Left ventricle myocardium inferior (tissue), 1 donor: ENCODE measurements around the gene DCLK2. TPM values are rescaled to one million over a fixed set of nuclear protein-coding genes. Genes with fewer than 3 reads are reported as not detected.

ENCODE experiments used
- DNase-seq: peaks from one replicate; pipeline ENCODE4 v3.0.0-alpha.2; 2020
- H3K27ac ChIP-seq: fragments of 200-600 bp; replicated peaks from 2 replicates; pipeline ENCODE4 v1.8.0; 2021
- H3K27me3 ChIP-seq: fragments of 200-600 bp; 2 replicates; pipeline ENCODE4 v1.8.0; 2021; ENCODE audit warnings: low read depth
- H3K36me3 ChIP-seq: fragments of 200-600 bp; 2 replicates; pipeline ENCODE4 v1.8.0; 2021
- H3K4me1 ChIP-seq: fragments of 200-600 bp; 2 replicates; pipeline ENCODE4 v1.8.0; 2021
- H3K4me3 ChIP-seq: fragments of 200-600 bp; 2 replicates; pipeline ENCODE4 v1.8.0; 2021; ENCODE audit warnings: mild to moderate bottlenecking, moderate library complexity
- H3K9me3 ChIP-seq: fragments of 200-600 bp; replicated peaks from 2 replicates; pipeline ENCODE4 v1.8.0; 2021
- intact Hi-C: fragments of 100-400 bp; cut with micrococcal nuclease; formaldehyde crosslinking; loops from one replicate; pipeline ENCODE4 v1.11.0; 2022
- total RNA-seq: library from RNA; stranded (reverse); fragmentation: NEBNext Ultra II Directional; extraction: Animal tissue kit (Norgen Biotek cat#: 25700); gene quantifications from one replicate; pipeline ENCODE4 v1.2.1, GENCODE V29; 2021
- TF ChIP-seq, protein P1 (sequence below): fragments of 200-600 bp; IDR thresholded peaks from 2 replicates; pipeline ENCODE4 v1.8.0; 2021; ENCODE audit warnings: antibody characterized with exemption, mild to moderate bottlenecking, borderline replicate concordance
- donor health status: DM: no; HTN: yes; CAD: no; lungs with severe emphysema.

Gene DCLK2
- total RNA-seq, 1 donor from 2014 or later = 21.9 TPM

DNA sequence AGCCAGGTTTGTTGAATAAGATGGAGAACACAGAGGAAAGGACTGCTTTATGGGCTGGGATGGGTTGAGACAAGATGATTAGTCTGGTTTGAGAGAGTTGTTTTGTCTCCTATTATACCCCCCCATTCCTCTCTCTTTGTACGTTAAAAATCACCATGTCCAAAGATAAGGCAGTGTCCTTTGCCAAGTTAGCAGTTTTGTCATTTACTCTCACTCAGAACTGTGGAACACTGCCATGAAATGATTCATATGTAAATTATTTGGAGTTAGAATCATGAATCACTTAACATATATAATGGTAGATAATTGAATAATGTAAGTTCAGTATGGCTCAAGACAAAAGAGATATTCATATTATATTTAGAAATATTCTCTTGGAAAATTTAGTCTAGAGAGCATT, 151.3 kb downstream of the DCLK2 start:
- no peak overlapping the region for H3K27ac ChIP-seq
- H3K27me3 ChIP-seq = no peaks in the 10 kb centered on the region
- no peaks in the 10 kb centered on the region for H3K9me3 ChIP-seq
- peaks cover 19% of the 10 kb centered on the region for H3K36me3 ChIP-seq
- no peak for DNase-seq
- H3K4me1 ChIP-seq = peaks cover 60% of the 10 kb centered on the region
- H3K4me3 ChIP-seq = no peak overlapping the region
- TF ChIP-seq, protein P1, sequence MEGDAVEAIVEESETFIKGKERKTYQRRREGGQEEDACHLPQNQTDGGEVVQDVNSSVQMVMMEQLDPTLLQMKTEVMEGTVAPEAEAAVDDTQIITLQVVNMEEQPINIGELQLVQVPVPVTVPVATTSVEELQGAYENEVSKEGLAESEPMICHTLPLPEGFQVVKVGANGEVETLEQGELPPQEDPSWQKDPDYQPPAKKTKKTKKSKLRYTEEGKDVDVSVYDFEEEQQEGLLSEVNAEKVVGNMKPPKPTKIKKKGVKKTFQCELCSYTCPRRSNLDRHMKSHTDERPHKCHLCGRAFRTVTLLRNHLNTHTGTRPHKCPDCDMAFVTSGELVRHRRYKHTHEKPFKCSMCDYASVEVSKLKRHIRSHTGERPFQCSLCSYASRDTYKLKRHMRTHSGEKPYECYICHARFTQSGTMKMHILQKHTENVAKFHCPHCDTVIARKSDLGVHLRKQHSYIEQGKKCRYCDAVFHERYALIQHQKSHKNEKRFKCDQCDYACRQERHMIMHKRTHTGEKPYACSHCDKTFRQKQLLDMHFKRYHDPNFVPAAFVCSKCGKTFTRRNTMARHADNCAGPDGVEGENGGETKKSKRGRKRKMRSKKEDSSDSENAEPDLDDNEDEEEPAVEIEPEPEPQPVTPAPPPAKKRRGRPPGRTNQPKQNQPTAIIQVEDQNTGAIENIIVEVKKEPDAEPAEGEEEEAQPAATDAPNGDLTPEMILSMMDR = no peak
- intact Hi-C loops = no loop called here

DNA sequence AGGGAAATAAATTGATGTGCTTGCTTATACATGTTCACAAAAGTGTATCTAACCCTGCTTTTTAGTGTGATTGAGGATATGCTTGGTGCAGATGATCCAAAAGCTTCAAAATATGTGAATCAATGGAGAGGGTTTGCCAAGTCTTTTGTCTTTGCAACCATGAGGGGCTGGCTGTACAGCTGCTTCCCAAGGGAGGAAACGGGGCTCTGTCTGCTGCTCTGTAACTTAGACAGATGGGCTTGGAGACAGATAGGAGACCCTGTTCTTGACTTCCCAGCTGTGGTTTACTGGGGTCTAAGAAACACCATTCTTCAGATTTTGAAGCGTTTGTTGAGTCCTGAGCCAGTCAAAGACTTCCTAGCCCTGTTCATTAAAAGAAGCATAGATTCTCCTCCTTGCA, 152.3 kb downstream of the DCLK2 start:
- TF ChIP-seq, protein P1 = no peak
- DNase-seq = no peak
- H3K9me3 ChIP-seq = no peaks in the 10 kb centered on the region
- H3K4me3 ChIP-seq = no peak overlapping the region
- H3K4me1 ChIP-seq = peaks cover 52% of the 10 kb centered on the region
- peaks cover 25% of the 10 kb centered on the region for H3K36me3 ChIP-seq
- H3K27me3 ChIP-seq = no peaks in the 10 kb centered on the region
- H3K27ac ChIP-seq = no peak overlapping the region
- intact Hi-C loops = no loop called here

DNA sequence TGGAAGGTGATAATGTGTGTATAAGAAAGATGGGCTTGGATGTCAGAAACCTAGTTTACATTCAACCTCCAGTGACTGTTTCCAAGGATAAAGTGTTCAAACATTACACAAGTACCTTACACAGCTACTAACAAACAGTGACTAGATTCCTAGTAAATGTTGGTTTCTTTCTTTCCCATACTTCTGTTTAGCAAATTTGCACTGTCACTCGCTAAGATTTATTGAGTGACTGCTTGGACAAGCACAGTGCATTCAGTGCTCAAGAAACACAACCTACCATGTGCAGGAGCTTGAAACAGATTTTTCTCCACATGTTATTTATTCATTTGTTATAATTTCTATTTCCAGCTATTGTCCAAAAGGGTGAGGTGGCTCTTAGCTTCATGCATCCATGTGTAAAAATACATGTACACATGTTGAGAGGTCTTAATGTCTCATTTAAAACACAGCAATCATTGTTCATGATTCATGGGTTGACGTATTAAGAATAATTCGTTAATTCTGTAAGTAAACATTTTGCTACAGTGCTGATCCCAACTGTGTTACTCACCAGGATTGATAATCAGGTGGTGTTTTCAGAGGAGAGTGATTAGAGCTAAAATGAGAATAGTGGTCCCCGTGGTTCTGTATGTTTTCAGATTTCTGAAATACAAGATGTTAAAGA, 153.0 kb downstream of the DCLK2 start:
- Histone ChIP-seq H3K4me3 (no peak overlapping the region), H3K4me1 (peaks cover 53% of the 10 kb centered on the region), H3K9me3 (no peaks in the 10 kb centered on the region), H3K36me3 (peaks cover 25% of the 10 kb centered on the region), H3K27ac (peak overlapping the region; percentile 43), H3K27me3 (no peaks in the 10 kb centered on the region)
- intact Hi-C loops = no loop called here
- DNase-seq = no peak
- TF ChIP-seq, protein P1 = no peak

DNA sequence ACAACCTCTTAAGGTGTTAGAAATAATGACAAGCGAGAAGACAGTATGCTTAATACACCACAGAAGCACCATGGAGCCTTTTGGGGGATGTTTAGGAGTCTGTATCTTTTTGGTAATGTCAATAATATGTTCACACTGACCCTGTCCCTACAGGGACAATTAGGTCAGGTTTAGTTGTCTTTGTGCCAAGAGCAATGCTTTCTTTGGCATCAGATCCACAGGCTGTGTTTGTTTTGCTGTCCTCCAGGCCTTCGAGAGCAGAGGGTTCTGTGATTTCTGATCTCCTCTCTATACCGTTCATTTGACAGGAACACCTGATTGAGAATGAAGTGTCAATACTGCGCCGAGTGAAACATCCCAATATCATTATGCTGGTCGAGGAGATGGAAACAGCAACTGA, 153.8 kb downstream of the DCLK2 start:
- H3K27ac ChIP-seq = peak overlapping the region; percentile 43
- TF ChIP-seq, protein P1 = no peak
- peaks cover 25% of the 10 kb centered on the region for H3K36me3 ChIP-seq
- DNase-seq = no peak
- no peak overlapping the region for H3K4me3 ChIP-seq
- H3K27me3 ChIP-seq = no peaks in the 10 kb centered on the region
- no peaks in the 10 kb centered on the region for H3K9me3 ChIP-seq
- intact Hi-C loops = no loop called here
- H3K4me1 ChIP-seq = peaks cover 51% of the 10 kb centered on the region

DNA sequence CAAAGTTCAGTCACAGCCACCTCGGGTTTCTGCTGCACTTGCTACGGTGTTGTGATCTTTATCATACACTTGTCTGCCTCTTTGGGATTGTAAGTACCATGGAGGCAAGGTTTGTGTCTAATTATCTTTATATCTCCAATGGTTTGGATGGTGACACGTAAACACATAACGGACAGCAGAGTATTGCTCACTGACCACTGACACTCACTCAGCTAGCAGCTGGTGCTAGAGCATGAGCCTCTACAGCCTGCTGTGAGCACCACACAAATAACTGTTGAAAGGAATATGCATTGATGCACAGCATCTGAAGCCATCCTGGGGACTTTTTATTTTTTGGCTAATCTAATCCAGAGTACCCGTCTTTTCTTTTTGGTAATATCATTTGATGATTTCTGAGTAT, 156.0 kb downstream of the DCLK2 start:
- Histone ChIP-seq H3K4me1 (peaks cover 45% of the 10 kb centered on the region), H3K27me3 (no peaks in the 10 kb centered on the region), H3K9me3 (no peaks in the 10 kb centered on the region), H3K4me3 (no peak overlapping the region), H3K27ac (no peak overlapping the region), H3K36me3 (peaks cover 25% of the 10 kb centered on the region)
- intact Hi-C loops = no loop called here
- TF ChIP-seq, protein P1 = no peak
- DNase-seq = no peak
